Epithelial cell of alveolus of lung (primary cell): ENCODE data around the gene PUS7. TPM values are rescaled to one million over a fixed set of nuclear protein-coding genes. Genes with fewer than 3 reads are reported as not detected.

Experiments
- total RNA-seq: library from RNA; depleted of rRNA; stranded (reverse); fragments of >200 nt; gene quantifications from 2 replicates; pipeline ENCODE4 v1.2.1, GENCODE V29; 2015

Gene PUS7, protein sequence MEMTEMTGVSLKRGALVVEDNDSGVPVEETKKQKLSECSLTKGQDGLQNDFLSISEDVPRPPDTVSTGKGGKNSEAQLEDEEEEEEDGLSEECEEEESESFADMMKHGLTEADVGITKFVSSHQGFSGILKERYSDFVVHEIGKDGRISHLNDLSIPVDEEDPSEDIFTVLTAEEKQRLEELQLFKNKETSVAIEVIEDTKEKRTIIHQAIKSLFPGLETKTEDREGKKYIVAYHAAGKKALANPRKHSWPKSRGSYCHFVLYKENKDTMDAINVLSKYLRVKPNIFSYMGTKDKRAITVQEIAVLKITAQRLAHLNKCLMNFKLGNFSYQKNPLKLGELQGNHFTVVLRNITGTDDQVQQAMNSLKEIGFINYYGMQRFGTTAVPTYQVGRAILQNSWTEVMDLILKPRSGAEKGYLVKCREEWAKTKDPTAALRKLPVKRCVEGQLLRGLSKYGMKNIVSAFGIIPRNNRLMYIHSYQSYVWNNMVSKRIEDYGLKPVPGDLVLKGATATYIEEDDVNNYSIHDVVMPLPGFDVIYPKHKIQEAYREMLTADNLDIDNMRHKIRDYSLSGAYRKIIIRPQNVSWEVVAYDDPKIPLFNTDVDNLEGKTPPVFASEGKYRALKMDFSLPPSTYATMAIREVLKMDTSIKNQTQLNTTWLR
- 11.3 and 31.4 TPM in 2 replicates for total RNA-seq

DNA sequence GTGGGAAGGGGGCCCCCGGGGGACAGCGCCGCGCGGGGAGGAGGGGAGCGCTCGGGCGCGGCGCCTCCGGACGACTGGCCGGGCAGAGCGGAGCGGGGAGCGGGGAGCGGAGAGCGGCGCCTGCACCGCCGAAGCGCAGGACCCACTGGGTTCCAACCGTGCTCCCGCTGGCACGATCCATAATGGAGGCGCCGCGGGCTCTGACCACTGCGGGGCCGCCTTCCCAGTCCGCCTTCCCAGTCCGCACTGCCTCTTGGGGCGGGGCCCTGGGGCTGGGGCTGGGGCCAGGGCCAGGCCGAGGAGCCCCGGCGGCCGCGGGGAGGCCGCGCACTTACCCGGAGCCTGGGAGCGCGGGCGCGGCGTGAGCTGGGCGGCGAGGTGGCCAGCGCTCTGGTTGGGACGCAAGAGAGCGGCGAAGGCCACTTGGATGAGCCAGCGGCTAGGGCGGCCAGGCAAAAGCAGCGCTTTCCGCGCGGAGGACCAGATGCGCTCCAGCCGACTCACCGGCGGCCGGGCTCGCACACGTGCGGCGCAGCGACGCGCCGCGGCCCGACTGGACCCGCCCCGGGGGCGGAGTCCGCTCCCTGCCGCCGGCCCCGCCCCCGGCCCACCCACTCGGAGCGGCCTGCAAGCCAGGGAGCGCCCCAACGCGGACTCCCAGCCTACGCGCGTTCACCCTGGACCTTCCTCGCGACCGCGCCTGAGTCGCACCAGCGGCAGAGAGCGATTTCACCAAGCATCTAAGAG is at the start of gene PUS7:
Gene PUS7, minus strand, starts transcription at position 555 of the 747 bp plus-strand sequence. CDS start 13,759 bp downstream, outside the sequence.

DNA sequence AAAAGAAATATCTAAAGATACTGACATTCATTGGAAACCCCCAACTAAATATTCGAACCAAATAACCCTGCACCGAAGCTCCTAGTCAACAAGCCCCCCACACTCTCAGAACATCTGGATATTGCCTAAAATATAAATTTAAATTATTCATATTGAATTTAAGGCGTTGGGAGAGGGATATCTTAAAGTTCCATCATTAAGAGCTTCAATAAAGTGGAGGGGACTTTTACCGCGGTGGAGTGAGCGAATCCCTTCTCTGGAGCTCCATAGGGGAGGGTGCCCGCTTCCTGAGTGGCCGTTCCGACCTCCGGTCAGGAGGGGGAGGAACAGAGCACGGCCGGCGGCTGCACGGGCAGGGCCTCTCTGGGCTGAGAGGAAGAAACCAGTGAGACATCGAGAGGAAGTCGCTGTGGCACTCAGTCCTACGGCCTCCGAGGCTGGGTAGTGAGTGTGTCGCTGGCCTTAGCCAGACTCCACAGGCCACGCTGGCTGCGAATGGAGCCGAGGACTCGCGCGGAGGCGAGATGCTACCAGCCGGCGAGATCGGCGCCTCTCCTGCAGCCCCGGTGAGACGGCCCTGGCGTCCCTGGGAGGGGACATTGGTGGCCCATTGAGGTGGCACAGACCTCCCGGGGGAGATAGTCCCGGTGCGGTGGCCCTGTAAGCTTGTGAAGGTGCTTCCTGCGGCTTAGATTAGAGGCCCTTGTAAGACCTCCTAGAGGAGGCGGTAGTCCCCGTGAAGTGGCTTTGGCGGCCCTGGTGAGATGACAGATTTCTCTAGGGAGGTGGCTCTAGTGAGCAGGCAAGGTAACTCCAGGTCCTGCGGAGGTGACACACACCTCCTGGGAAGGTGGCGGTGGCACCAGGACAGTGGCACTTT is 10.0 kb upstream of the PUS7 start, which contains the start of gene RINT1:
Gene RINT1, plus strand, starts transcription at position 410 of the 880 bp plus-strand sequence. Its CDS starts 115 bp downstream, at position 525.

Other genes with a start within 250 kb of the PUS7 start
- 24.4 and 41.8 TPM in 2 replicates for gene SRPK2, start 133.3 kb downstream of the PUS7 start, total RNA-seq
- gene RINT1, start 9.9 kb upstream of the PUS7 start, total RNA-seq, result 17.5 and 17.7 TPM in 2 replicates
- 0.26 TPM in 1 of 2 replicates, not detected in the other for gene EFCAB10, start 59.2 kb upstream of the PUS7 start, total RNA-seq